GM18502 (cell line): ENCODE results near the gene PRKCA.

Source experiments
- ATAC-seq: cut with Tn5 transposase; IDR thresholded peaks from one replicate; pipeline ENCODE4 v1.9.1; 2021; ENCODE audit warnings: mild to moderate bottlenecking; ENCODE audit not compliant: unreplicated experiment, poor library complexity

PRKCA gene

DNA sequence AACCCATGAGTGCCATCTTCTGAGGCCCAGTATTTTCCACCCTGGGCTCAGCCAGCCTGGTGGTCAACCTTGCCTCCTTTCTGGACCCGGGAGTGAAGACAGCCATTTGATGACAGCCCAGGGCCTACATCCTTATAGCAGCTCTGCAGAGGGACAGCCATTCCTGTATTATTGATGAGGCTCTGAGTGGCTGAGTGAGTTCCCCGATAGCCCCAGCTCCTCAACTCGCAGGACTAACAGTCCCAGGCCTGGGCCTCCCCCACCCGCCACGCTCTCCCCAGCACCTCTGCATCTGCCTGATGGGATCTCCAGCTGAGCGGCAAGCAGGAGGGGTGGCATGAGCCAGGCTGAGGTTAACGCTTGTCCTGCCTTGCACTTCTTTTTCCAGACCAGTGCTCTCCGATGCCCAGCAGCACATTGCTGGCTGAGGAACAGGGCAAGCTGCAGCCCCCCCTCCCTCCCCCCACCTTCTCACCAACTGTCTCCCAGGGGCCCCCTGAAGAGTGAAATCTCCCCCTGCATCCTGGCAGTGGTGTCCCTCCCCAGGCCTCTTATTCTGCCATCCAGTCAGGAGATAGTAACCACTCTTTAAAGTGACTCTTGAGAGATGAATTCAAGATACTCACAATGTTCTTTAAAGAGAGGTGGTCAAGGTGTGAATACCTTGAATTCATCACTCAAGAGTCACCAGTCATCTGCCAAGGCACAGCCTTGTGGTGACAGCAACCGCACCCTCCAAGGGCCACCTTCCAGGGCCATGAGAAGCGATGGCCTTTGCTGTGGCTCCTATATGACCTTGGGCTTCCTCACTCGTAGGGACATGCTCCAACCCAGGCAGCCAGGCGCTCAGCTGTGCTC, 556.0 kb downstream of the PRKCA start:
- ATAC-seq, result no peak

DNA sequence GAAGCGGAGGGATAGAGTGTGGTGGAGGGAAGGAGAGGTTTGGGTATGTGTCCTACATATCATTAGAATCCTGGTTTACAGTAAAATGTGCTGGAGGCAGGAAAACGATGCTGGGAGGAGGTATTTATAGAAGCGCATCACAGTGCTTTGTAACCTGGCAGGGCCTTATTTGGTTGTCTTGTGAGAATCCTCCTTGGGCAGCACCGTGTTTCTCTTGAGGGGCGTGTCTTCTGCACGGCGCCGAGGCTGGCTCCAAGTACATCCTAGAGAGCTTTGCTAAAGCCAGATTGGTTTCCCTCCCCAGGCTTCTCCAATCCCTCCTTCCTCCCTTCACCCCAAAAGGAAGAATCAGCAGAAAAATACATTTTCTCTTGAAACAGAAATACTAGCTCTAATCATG, 556.9 kb downstream of the PRKCA start:
- ATAC-seq, result no peak

DNA sequence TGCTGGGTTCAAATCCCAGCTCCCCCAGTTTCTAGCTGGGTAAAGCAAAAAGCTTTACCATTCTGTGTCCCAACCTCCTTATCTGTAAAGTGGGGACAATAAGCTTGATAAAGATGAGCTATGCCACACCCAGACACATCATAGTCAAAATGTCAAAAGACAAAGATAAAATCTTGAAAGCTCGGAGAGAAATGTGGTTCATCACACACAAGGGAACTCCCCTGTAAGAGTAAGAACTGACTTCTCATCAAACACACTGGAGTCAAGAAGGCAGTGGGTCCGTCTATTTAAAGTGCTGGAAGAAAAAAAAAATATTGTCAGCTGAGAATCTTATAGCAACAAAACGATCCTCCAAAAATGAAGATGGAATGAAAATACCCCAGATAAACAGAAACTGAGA, 557.8 kb downstream of the PRKCA start:
- ATAC-seq, result no peak
